SK-N-MC (cell line): ENCODE measurements around the gene NAALAD2.

ENCODE experiments used
- EZH2 ChIP-seq: fragments of 200-600 bp; sonication (generic); IDR thresholded peaks from one replicate; pipeline ENCODE4 v1.6.1; 2017; ENCODE audit warnings: antibody characterized with exemption
- FOXP2 ChIP-seq: optimal IDR thresholded peaks from 2 replicates; pipeline ENCODE3; 2011; ENCODE audit warnings: mild to moderate bottlenecking, moderate library complexity; ENCODE audit not compliant: insufficient read depth; ENCODE audit errors: extremely low read length, control extremely low read depth
- POLR2AphosphoS5 ChIP-seq: IDR thresholded peaks from 2 replicates; pipeline ENCODE4 v1.6.1; 2012; ENCODE audit warnings: mild to moderate bottlenecking, low read depth, low read length, borderline replicate concordance

DNA sequence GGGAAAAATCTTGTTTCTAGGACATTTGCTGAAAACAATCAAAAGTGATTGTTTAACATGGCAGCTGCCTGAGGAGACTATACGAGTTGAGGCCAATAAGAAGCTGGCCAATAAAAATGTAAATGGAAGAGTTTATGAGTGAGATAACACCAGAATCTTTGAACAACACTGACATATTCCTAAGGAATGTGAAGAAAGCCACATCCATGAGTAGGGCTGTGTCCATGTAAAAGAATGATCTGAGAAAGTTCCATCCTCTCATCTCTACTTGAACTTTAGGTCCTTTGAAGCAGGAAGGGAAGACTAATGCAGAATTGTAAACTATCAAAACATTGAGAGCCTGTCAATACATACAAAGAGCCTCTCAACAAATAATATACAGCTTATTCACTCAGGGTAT is 95.3 kb downstream of the NAALAD2 start:
- TF ChIP-seq POLR2AphosphoS5 (no peak), EZH2 (no peak), FOXP2 (no peak)
